ENCODE measurements around the gene PPM1L. TPM values are rescaled to one million over a fixed set of nuclear protein-coding genes. Genes with fewer than 3 reads are reported as not detected.

The PPM1L gene
- total RNA-seq, 2 donors from 2014 or later = 7.6 to 13.7 TPM

DNA sequence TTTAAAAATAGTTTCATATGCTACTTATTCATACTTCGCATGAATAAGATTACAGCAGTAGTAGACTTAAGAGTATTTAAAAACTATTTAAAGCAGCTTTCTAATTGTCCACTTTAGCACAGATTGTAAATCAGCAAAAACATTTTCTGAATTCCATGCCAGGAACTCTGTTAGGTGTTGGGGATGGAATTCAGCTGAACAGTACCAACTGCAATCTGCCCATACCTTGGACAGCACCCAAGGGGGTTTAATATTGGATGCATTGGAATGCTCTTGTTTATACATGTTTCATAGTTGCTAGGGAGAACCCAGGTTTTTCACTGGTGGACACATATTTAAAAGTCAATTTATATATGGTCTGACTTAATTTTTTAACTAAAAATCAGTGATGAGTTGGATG is 74.8 kb downstream of the PPM1L start:
- ATAC-seq = no peak
- TF ChIP-seq POLR2A (IDR thresholded peaks at IDR 0.05) (no peak), CTCF (IDR thresholded peaks at IDR 0.05) (no peak)
- Histone ChIP-seq H3K27me3 (no peaks in the 10 kb centered on the region), H3K4me1 (no peaks in the 10 kb centered on the region), H3K36me3 (replicated peaks in 1 of 2; ENCODE audit: insufficient read depth in 1 of 2, low read depth in 2 of 2) (no peaks in the 10 kb centered on the region), H3K4me3 (no peak overlapping the region), H3K27ac (no peak overlapping the region), H3K9me3 (no peaks in the 10 kb centered on the region)
- intact Hi-C loops (cut with DNase I) = no loop called here
- 76 to 88% methylated on average over 1 of the region's 1 CpG for WGBS, 2 donors
- DNase-seq = no peak

DNA sequence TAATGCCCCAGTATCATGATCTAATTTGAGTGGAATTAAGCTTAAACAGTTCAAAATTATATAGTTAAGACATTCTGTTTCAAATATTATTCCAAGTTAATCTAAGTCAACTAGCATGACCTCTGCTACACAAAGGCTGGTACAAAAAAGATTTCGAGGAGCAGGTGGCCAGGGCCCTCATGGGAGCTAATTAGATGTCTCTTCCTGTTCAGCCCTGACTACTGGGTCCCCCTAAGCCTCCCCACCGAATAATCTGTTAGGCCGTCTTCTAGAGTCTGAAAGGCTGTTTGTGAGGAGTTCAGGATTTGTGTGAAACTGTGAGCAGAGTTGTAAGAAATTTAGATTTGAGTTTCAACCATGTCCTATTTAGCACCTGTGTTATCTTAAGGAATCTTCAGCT is 75.4 kb downstream of the PPM1L start:
- 81 to 82% methylated on average over 3 of the region's 3 CpGs for WGBS, 2 donors
- intact Hi-C loops (cut with DNase I) = no loop called here
- Histone ChIP-seq H3K27ac (no peak overlapping the region), H3K36me3 (replicated peaks in 1 of 2; ENCODE audit: insufficient read depth in 1 of 2, low read depth in 2 of 2) (no peaks in the 10 kb centered on the region), H3K4me1 (no peaks in the 10 kb centered on the region), H3K27me3 (no peaks in the 10 kb centered on the region), H3K4me3 (no peak overlapping the region), H3K9me3 (no peaks in the 10 kb centered on the region)
- DNase-seq (no peak), ATAC-seq (no peak)
- TF ChIP-seq CTCF (IDR thresholded peaks at IDR 0.05) (no peak), POLR2A (IDR thresholded peaks at IDR 0.05) (no peak)

DNA sequence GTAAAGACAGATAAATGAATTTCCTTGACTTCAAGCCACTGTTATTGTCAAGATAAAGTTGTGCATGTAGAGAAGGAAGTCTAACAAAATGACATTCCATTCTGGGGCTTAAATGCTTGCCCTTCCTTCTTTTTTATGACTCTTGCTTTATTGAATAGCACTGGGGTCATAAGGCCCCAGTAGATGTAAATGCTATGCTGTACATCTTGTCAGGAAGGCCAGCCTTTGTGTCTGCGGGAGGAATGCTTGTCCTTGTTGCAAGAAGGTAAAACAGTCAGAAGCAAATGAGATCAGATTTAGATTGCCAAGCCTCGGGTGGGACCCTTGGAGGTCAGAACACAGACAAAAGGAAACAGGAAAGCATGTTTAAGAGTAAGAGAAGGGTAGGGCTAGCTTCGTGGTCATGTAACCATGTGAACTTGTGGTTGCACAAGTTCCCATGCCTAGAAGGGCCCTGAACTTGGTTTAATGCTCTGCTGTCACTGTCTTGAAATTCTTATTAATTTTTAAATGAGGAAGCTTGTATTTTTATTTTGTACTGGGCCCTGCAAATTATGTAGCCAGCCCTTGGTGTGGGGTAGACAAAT is 81.5 kb downstream of the PPM1L start:
- Histone ChIP-seq H3K4me1 (no peaks in the 10 kb centered on the region), H3K27me3 (no peaks in the 10 kb centered on the region), H3K4me3 (no peak overlapping the region), H3K27ac (no peak overlapping the region), H3K36me3 (replicated peaks in 1 of 2; ENCODE audit: insufficient read depth in 1 of 2, low read depth in 2 of 2) (no peaks in the 10 kb centered on the region), H3K9me3 (no peaks in the 10 kb centered on the region)
- intact Hi-C loops (cut with DNase I) = no loop called here
- ATAC-seq = no peak
- DNase-seq = peak in 1 of 4 donors; percentile 2
- TF ChIP-seq CTCF (IDR thresholded peaks at IDR 0.05) (no peak), POLR2A (IDR thresholded peaks at IDR 0.05) (no peak)
- WGBS, 2 donors = 49 to 76% methylated on average over 3 of the region's 3 CpGs

DNA sequence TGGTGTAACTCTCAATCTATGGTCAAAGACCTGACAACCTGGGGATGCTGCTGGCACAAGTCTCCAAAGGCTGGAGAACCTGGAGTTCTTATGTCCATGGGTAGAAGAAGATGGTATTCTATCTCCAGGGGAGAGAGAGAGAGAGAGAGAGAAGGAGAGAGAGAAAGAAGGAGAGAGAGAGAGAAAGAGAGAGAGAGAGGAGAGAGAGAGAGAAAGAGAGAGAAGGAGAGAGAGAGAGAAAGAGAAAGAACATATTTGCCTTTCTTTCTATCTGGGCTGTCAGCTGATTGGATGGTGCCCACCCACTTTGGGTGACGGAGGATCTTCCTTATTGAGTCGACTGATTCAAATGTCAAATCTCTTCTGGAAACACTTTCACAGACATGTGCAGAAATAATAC is 84.6 kb downstream of the PPM1L start:
- no peak for ATAC-seq
- Histone ChIP-seq H3K4me1 (no peaks in the 10 kb centered on the region), H3K36me3 (replicated peaks in 1 of 2; ENCODE audit: insufficient read depth in 1 of 2, low read depth in 2 of 2) (no peaks in the 10 kb centered on the region), H3K9me3 (no peaks in the 10 kb centered on the region), H3K27me3 (no peaks in the 10 kb centered on the region), H3K4me3 (no peak overlapping the region), H3K27ac (no peak overlapping the region)
- intact Hi-C loops (cut with DNase I) = no loop called here
- 61 to 90% methylated on average over 2 of the region's 2 CpGs for WGBS, 2 donors
- no peak for TF ChIP-seq POLR2A (IDR thresholded peaks at IDR 0.05)
- TF ChIP-seq CTCF (IDR thresholded peaks at IDR 0.05) = no peak
- DNase-seq = no peak

DNA sequence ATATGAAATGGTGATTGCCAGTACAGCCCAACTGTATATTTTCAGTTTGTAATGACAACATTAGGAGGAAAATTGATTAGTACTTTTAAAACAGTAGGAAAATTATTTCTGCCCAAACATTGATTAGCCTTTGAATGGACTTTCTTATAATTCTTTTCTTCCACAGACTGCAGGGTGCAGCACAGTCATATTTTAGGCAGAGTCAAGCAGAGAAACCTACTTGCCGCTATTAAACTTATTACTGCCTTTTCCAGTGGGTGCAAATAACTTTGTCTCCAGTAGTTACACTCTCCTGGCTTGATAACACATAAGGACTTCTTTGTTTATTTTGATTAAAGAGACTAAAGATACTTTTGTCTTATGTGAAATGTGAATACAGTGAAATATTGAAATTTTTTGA is 85.4 kb downstream of the PPM1L start:
- TF ChIP-seq POLR2A (IDR thresholded peaks at IDR 0.05) (no peak), CTCF (IDR thresholded peaks at IDR 0.05) (no peak)
- no peaks in the 10 kb centered on the region for H3K27me3 ChIP-seq
- WGBS, 2 donors = 81 to 89% methylated on average over 1 of the region's 1 CpG
- no peak overlapping the region for H3K4me3 ChIP-seq
- no peaks in the 10 kb centered on the region for H3K4me1 ChIP-seq
- H3K27ac ChIP-seq = no peak overlapping the region
- no peak for ATAC-seq
- intact Hi-C loops (cut with DNase I) = no loop called here
- no peaks in the 10 kb centered on the region for H3K9me3 ChIP-seq
- no peak for DNase-seq
- no peaks in the 10 kb centered on the region for H3K36me3 ChIP-seq (replicated peaks in 1 of 2; ENCODE audit: insufficient read depth in 1 of 2, low read depth in 2 of 2)
